Keratinocyte (primary cell): ENCODE measurements around the gene LAMA2. TPM values are rescaled to one million over a fixed set of nuclear protein-coding genes. Genes with fewer than 3 reads are reported as not detected.

Experiments
- DNase-seq: peaks from one replicate; pipeline ENCODE4 v3.0.0-alpha.2; 2011; ENCODE audit warnings: low read depth, missing footprints, low spot score
- FAIRE-seq: peaks from 2 replicates; lab custom pipeline; 2011; peaks lifted over from hg19 to GRCh38; lab: Jason Lieb, UNC
- H2AFZ ChIP-seq: 2 replicates; pipeline ENCODE4 v1.6.0; 2012; ENCODE audit warnings: low read length, control low read depth, inconsistent platforms; ENCODE audit not compliant: control insufficient read depth
- H3K27ac ChIP-seq: 2 replicates; pipeline ENCODE4 v1.5.1; 2011; ENCODE audit warnings: low read length; ENCODE audit not compliant: control insufficient read depth, insufficient read depth
- H3K27me3 ChIP-seq: 3 replicates; pipeline ENCODE4 v1.6.0; 2011; ENCODE audit warnings: low read length; ENCODE audit not compliant: control insufficient read depth, insufficient read depth; ENCODE audit errors: extremely low read depth
- H3K36me3 ChIP-seq, 2 experiments: 2 replicates in 1 of 2; 3 replicates in 1 of 2; pipeline ENCODE4 v1.5.1; 2011; ENCODE audit warnings: low read length in 2 of 2, mild to moderate bottlenecking in 1 of 2; ENCODE audit not compliant: control insufficient read depth in 2 of 2, insufficient read depth in 2 of 2; ENCODE audit errors: extremely low read depth in 1 of 2
- H3K4me1 ChIP-seq: 3 replicates; pipeline ENCODE4 v1.5.1; 2011; ENCODE audit warnings: low read length; ENCODE audit not compliant: control insufficient read depth, insufficient read depth; ENCODE audit errors: extremely low read depth
- H3K4me2 ChIP-seq: 3 replicates; pipeline ENCODE4 v1.6.0; 2011; ENCODE audit warnings: low read depth, low read length; ENCODE audit not compliant: control insufficient read depth, insufficient read depth; ENCODE audit errors: extremely low read depth
- H3K4me3 ChIP-seq, 3 experiments: fragments of 200-600 bp in 1 of 3; sonication (generic) in 1 of 3; 2 replicates in 2 of 3; 3 replicates in 1 of 3; pipeline ENCODE4 v1.5.1; 2011 to 2016; ENCODE audit warnings: low read length in 3 of 3, mild to moderate bottlenecking in 3 of 3, control low read depth in 2 of 3, inconsistent platforms in 1 of 3, low read depth in 1 of 3, mixed read lengths in 1 of 3, mixed run types in 1 of 3, moderate library complexity in 1 of 3; ENCODE audit not compliant: control insufficient read depth in 2 of 3, insufficient read depth in 2 of 3; ENCODE audit errors: extremely low read depth in 1 of 3
- H3K79me2 ChIP-seq: 2 replicates; pipeline ENCODE4 v1.6.0; 2012; ENCODE audit warnings: low read length; ENCODE audit not compliant: control insufficient read depth, insufficient read depth
- H3K9ac ChIP-seq: 3 replicates; pipeline ENCODE4 v1.6.0; 2011; ENCODE audit warnings: low read length; ENCODE audit not compliant: control insufficient read depth, insufficient read depth; ENCODE audit errors: extremely low read depth
- H3K9me1 ChIP-seq: 3 replicates; pipeline ENCODE4 v1.6.0; 2011; ENCODE audit warnings: low read length; ENCODE audit not compliant: control insufficient read depth, insufficient read depth; ENCODE audit errors: extremely low read depth
- H3K9me3 ChIP-seq: 2 replicates; pipeline ENCODE4 v1.5.1; 2012; ENCODE audit warnings: low read depth, low read length; ENCODE audit not compliant: control insufficient read depth
- H4K20me1 ChIP-seq: 3 replicates; pipeline ENCODE4 v1.6.0; 2011; ENCODE audit warnings: low read length; ENCODE audit not compliant: control insufficient read depth, insufficient read depth; ENCODE audit errors: extremely low read depth
- CTCF ChIP-seq, 3 experiments: IDR thresholded peaks in 1 of 3; conservative IDR thresholded peaks in 1 of 3; optimal IDR thresholded peaks in 1 of 3; 2 replicates in 2 of 3; 3 replicates in 1 of 3; pipeline versions ENCODE3 to v1.5.1; 2011; ENCODE audit warnings: low read length in 3 of 3, mild to moderate bottlenecking in 3 of 3, moderate library complexity in 2 of 3, control low read depth in 1 of 3, inconsistent platforms in 1 of 3; ENCODE audit not compliant: insufficient read depth in 2 of 3; ENCODE audit errors: extremely low read depth in 1 of 3
- EZH2 ChIP-seq: IDR thresholded peaks from one replicate; pipeline ENCODE4 v1.6.1; 2012; ENCODE audit warnings: inconsistent platforms, mild to moderate bottlenecking, low read length, moderate library complexity
- dilution Hi-C: fragments of 300-500 bp; cut with MboI; formaldehyde crosslinking; loops from one replicate; pipeline ENCODE4 v1.7.0; 2020; ENCODE audit warnings: low sequenced_read_pairs; ENCODE audit not compliant: extremely low pct_ligation_motif_present
- polyA plus RNA-seq, 5 experiments: library from polyadenylated mRNA; depleted of rRNA in 3 of 5; stranded (reverse) in 3 of 5; stranded (forward) in 1 of 5; unstranded in 1 of 5; fragments of >200 nt; gene quantifications; 1 replicate in 1 of 5; 2 replicates in 3 of 5; 3 replicates in 1 of 5; pipeline versions ENCODE4 v1.2.1 to v1.2.3, GENCODE V29; 2011 to 2012; ENCODE audit warnings: missing spikeins in 2 of 5, low read depth in 1 of 5, low replicate concordance in 1 of 5

The LAMA2 gene
- polyA plus RNA-seq, 1 donor (not counting 4 experiments of a cell fraction or from before 2014, with no cell fraction given) = 1.4 TPM

GRCh38 chr6:128888444-128889175 lies 5.7 kb downstream of the LAMA2 start:
- no peak for TF ChIP-seq EZH2
- no peak for TF ChIP-seq CTCF (optimal IDR thresholded peaks at IDR 0.05 in 1 of 3, IDR thresholded peaks at IDR 0.05 in 1 of 3, conservative IDR thresholded peaks at IDR 0.05 in 1 of 3; ENCODE audit: extremely low read depth in 1 of 3, insufficient read depth in 2 of 3, low read length in 3 of 3)
- H2AFZ ChIP-seq = no peak overlapping the region
- H3K4me1 ChIP-seq = no peaks in the 10 kb centered on the region

GRCh38 chr6:128889870-128890269 lies 6.9 kb downstream of the LAMA2 start:
- dilution Hi-C loops = no loop called here
- Histone ChIP-seq H3K36me3 (no peaks in the 10 kb centered on the region), H3K4me3 (no peak overlapping the region), H3K27me3 (no peaks in the 10 kb centered on the region), H3K79me2 (no peaks in the 10 kb centered on the region), H3K9me3 (no peaks in the 10 kb centered on the region), H3K9ac (no peak overlapping the region), H3K27ac (no peak overlapping the region), H2AFZ (no peak overlapping the region), H3K4me2 (no peak overlapping the region), H3K9me1 (no peaks in the 10 kb centered on the region), H3K4me1 (no peaks in the 10 kb centered on the region), H4K20me1 (no peaks in the 10 kb centered on the region)
- TF ChIP-seq EZH2 = no peak
- FAIRE-seq (no peak), DNase-seq (no peak)

More at GRCh38 chr6:128888444-128889175, 5.7 kb downstream of the LAMA2 start:
- no peaks in the 10 kb centered on the region for H3K9me1 ChIP-seq
- no peaks in the 10 kb centered on the region for H3K27me3 ChIP-seq
- DNase-seq = no peak
- dilution Hi-C loops = no loop called here
- FAIRE-seq = no peak
- H3K9ac ChIP-seq = no peak overlapping the region
- no peak overlapping the region for H3K4me2 ChIP-seq
- no peaks in the 10 kb centered on the region for H4K20me1 ChIP-seq
- no peak overlapping the region for H3K4me3 ChIP-seq
- no peak overlapping the region for H3K27ac ChIP-seq
- H3K36me3 ChIP-seq = no peaks in the 10 kb centered on the region
- H3K79me2 ChIP-seq = no peaks in the 10 kb centered on the region
- H3K9me3 ChIP-seq = no peaks in the 10 kb centered on the region
